Measurements from ENCODE around the gene LRRC27.

DNA sequence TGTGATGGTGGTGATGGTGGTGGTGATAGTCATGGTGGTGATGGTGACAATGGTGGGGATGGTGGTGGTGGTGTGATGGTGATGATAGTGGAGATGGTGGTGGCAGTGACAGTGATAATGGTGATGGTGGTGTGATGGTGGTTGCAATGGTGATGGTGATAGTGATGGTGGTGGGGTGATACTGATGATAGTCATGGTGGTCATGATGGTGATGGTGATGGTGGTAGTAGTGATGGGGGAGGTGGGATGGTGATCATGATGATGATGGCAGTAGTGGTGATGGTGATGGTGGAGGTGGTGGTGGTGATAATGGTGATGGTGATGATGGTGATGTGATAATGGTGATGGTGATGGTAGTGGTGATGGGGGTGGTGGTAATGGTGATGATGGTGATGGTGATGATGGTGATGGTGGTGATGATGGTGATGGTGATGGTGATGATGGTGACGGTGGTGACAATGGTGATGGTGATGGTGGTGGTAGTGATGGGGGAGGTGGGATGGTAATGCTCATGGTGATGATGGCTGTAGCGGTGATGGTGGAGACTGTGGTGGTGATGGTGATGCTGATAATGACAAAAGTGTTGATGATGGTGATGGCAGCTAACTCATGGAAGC is 60.3 kb downstream of the LRRC27 start:
- TF ChIP-seq, protein P1, sequence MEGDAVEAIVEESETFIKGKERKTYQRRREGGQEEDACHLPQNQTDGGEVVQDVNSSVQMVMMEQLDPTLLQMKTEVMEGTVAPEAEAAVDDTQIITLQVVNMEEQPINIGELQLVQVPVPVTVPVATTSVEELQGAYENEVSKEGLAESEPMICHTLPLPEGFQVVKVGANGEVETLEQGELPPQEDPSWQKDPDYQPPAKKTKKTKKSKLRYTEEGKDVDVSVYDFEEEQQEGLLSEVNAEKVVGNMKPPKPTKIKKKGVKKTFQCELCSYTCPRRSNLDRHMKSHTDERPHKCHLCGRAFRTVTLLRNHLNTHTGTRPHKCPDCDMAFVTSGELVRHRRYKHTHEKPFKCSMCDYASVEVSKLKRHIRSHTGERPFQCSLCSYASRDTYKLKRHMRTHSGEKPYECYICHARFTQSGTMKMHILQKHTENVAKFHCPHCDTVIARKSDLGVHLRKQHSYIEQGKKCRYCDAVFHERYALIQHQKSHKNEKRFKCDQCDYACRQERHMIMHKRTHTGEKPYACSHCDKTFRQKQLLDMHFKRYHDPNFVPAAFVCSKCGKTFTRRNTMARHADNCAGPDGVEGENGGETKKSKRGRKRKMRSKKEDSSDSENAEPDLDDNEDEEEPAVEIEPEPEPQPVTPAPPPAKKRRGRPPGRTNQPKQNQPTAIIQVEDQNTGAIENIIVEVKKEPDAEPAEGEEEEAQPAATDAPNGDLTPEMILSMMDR (IDR thresholded peaks at IDR 0.05; ENCODE audit: insufficient read depth, low read length, poor library complexity, severe bottlenecking): no peak
- no peak for TF ChIP-seq EZH2phosphoT487 (conservative IDR thresholded peaks at IDR 0.05; ENCODE audit: low read length)

All from SU-DHL-6 (cell line).